KMS-11 (cell line): ENCODE data around the gene CRYL1.

Source experiments
- H2AFZ ChIP-seq: fragments of 200-600 bp; sonication (generic); 2 replicates; pipeline ENCODE4 v1.6.1; 2016; ENCODE audit warnings: antibody characterized with exemption, mixed run types, low read depth
- H3K27ac ChIP-seq: fragments of 200-600 bp; sonication (generic); 2 replicates; pipeline ENCODE4 v1.6.1; 2016; ENCODE audit warnings: mild to moderate bottlenecking, mixed run types
- H3K27me3 ChIP-seq: fragments of 200-600 bp; sonication (generic); 2 replicates; pipeline ENCODE4 v1.6.1; 2017; ENCODE audit warnings: mild to moderate bottlenecking, low read depth, mixed run types, moderate library complexity; ENCODE audit not compliant: insufficient read depth
- H3K36me3 ChIP-seq: fragments of 200-600 bp; sonication (generic); 2 replicates; pipeline ENCODE4 v1.6.1; 2017; ENCODE audit warnings: mild to moderate bottlenecking, mixed run types; ENCODE audit not compliant: insufficient read depth
- H3K4me1 ChIP-seq: fragments of 200-600 bp; sonication (generic); 2 replicates; pipeline ENCODE4 v1.6.1; 2016; ENCODE audit warnings: mild to moderate bottlenecking, low read depth, mixed run types; ENCODE audit not compliant: poor library complexity, severe bottlenecking
- H3K4me2 ChIP-seq: fragments of 200-600 bp; sonication (generic); 2 replicates; pipeline ENCODE4 v1.7.0; 2016; ENCODE audit warnings: mild to moderate bottlenecking, mixed run types
- H3K4me3 ChIP-seq: fragments of 200-600 bp; sonication (generic); IDR thresholded peaks from 2 replicates; pipeline ENCODE4 v1.6.1; 2017; ENCODE audit warnings: low read depth, low read length, mixed read lengths; ENCODE audit not compliant: insufficient read depth
- H3K79me2 ChIP-seq: fragments of 200-600 bp; sonication (generic); 2 replicates; pipeline ENCODE4 v1.6.1; 2016; ENCODE audit warnings: low read depth, mixed run types; ENCODE audit not compliant: insufficient read depth
- H3K9ac ChIP-seq: fragments of 200-600 bp; sonication (generic); 2 replicates; pipeline ENCODE4 v1.6.1; 2016; ENCODE audit warnings: mild to moderate bottlenecking, mixed run types
- H4K20me1 ChIP-seq: fragments of 200-600 bp; sonication (generic); 2 replicates; pipeline ENCODE4 v1.6.1; 2016; ENCODE audit warnings: mild to moderate bottlenecking, mixed run types; ENCODE audit not compliant: insufficient read depth
- CTCF ChIP-seq: fragments of 200-600 bp; sonication (generic); conservative IDR thresholded peaks from 2 replicates; pipeline ENCODE4 v1.6.1; 2017; ENCODE audit warnings: low read depth, mild to moderate bottlenecking, antibody characterized with exemption, low read length, moderate library complexity, mixed read lengths

CRYL1 gene

DNA sequence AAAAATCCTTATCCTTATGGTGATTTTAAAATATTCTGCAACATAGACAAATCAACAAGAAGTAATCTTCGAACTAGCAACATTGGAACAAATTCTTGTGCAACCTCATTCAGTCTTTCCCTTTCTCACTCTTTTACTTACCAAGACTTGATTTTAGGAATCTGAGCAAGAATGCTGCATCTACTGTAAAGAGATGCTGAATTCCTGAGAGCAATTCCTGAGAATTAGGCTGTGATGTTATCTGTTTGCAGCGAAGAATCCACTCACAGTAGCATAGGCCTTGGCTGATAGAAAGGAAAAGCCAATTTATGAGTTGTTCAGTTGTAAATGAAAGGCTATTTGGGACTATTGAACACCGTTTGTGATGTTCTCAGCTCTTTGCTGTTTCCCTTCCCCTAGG lies 144.3 kb downstream of the CRYL1 start:
- Histone ChIP-seq H3K27ac (no peak overlapping the region), H3K4me3 (no peak overlapping the region), H4K20me1 (no peaks in the 10 kb centered on the region), H3K27me3 (no peaks in the 10 kb centered on the region), H3K79me2 (no peaks in the 10 kb centered on the region), H3K4me2 (no peak overlapping the region), H3K9ac (no peak overlapping the region), H3K4me1 (peaks cover 21% of the 10 kb centered on the region), H3K36me3 (no peaks in the 10 kb centered on the region), H2AFZ (no peak overlapping the region)
- no peak for TF ChIP-seq CTCF

- no peak overlapping the region for H3K4me2 ChIP-seq
- no peaks in the 10 kb centered on the region for H3K79me2 ChIP-seq
- no peak overlapping the region for H3K4me3 ChIP-seq
- H2AFZ ChIP-seq, result no peak overlapping the region
- no peak for TF ChIP-seq CTCF
- H3K27ac ChIP-seq, result no peak overlapping the region
- H3K27me3 ChIP-seq, result no peaks in the 10 kb centered on the region
- H4K20me1 ChIP-seq, result no peaks in the 10 kb centered on the region
- peaks cover 15% of the 10 kb centered on the region for H3K4me1 ChIP-seq
- H3K9ac ChIP-seq, result no peak overlapping the region
- H3K36me3 ChIP-seq, result no peaks in the 10 kb centered on the region
Observed at GRCh38 chr13:20378721-20379120, 146.9 kb downstream of the CRYL1 start.

- no peak overlapping the region for H3K27ac ChIP-seq
- no peaks in the 10 kb centered on the region for H3K79me2 ChIP-seq
- H3K4me3 ChIP-seq, result no peak overlapping the region
- no peaks in the 10 kb centered on the region for H3K36me3 ChIP-seq
- no peaks in the 10 kb centered on the region for H3K27me3 ChIP-seq
- H3K9ac ChIP-seq, result no peak overlapping the region
- H2AFZ ChIP-seq, result no peak overlapping the region
- H4K20me1 ChIP-seq, result no peaks in the 10 kb centered on the region
- no peak for TF ChIP-seq CTCF
- peaks cover 5% of the 10 kb centered on the region for H3K4me1 ChIP-seq
- no peak overlapping the region for H3K4me2 ChIP-seq
Observed at GRCh38 chr13:20377720-20378119, 147.9 kb downstream of the CRYL1 start.

DNA sequence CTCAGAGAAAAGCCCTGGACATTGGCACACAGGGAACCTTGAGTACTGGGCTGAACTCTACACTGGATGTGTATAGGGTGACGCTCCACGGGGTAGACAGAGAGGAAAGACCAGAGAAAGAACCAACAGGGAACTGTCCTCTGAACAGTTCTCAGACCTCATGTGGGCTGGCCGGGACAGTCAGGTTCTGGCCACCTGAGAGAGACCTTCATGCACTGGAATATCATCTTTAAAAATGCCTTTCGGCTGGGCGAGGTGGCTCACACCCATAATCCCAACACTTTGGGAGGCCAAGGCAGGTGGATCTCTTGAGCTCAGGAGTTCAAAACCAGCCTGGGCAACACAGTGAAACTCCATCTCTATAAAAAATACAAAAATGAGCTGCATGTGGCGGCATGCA lies 149.8 kb downstream of the CRYL1 start:
- no peaks in the 10 kb centered on the region for H3K27me3 ChIP-seq
- no peak overlapping the region for H3K27ac ChIP-seq
- H3K9ac ChIP-seq, result no peak overlapping the region
- H3K4me2 ChIP-seq, result no peak overlapping the region
- H3K4me1 ChIP-seq, result no peaks in the 10 kb centered on the region
- H2AFZ ChIP-seq, result no peak overlapping the region
- no peak for TF ChIP-seq CTCF
- H4K20me1 ChIP-seq, result no peaks in the 10 kb centered on the region
- no peaks in the 10 kb centered on the region for H3K79me2 ChIP-seq
- H3K4me3 ChIP-seq, result no peak overlapping the region
- H3K36me3 ChIP-seq, result no peaks in the 10 kb centered on the region

- Histone ChIP-seq H3K4me2 (no peak overlapping the region), H3K4me1 (no peaks in the 10 kb centered on the region), H3K36me3 (no peaks in the 10 kb centered on the region), H3K79me2 (no peaks in the 10 kb centered on the region), H3K9ac (no peak overlapping the region), H3K27me3 (no peaks in the 10 kb centered on the region), H3K27ac (no peak overlapping the region), H2AFZ (no peak overlapping the region), H4K20me1 (no peaks in the 10 kb centered on the region), H3K4me3 (no peak overlapping the region)
- TF ChIP-seq CTCF, result no peak
Observed at GRCh38 chr13:20373861-20374260, 151.8 kb downstream of the CRYL1 start.
